Stimulated activated CD4-positive, alpha-beta T cell treated with anti-CD3 and anti-CD28 coated beads, Interleukin-4, amount 100 ng/mL, for 24 hours (primary cell): Measurements from ENCODE around the gene EP300.

Source experiments
- DNase-seq: peaks from one replicate; pipeline ENCODE4 v3.0.0-alpha.2; 2020

Gene EP300

DNA sequence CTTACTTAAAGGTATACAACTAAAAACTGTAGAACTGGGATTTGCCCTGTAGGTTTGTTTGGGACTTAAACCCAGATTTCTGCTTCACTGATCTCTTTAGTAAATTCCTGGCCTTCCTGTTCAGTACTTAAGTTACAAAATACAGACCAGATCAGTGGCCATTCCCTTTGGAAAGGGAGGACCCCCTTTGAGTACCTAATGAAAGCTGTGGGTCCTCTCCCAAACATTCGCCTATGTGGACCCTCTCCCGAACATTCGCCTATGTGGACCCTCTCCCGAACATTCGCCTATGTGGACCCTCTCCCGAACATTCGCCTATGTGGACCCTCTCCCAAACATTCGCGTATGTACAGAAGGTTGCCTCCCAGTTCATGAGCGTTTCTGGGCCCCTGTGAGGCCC lies 123.0 kb downstream of the EP300 start:
- no peak for DNase-seq

DNA sequence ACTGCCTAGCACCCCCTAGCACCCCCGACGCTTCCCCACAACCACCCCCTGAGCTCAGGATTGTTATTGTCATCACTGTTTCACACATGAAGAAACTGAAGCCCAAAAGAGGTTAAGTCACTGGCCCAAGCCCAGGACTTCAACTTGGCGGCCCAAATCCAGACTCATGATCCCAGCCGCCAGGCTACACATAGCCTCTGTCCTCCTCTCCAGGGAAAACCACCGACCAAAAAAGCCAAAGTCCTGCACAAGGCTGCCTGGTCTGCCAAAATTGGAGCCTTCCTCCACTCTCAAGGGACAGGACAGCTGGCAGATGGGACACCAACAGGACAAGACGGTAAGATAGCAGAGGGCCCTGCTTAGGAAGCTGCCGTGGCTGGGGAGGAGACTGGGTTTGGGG lies 123.5 kb downstream of the EP300 start:
- DNase-seq: no peak

DNA sequence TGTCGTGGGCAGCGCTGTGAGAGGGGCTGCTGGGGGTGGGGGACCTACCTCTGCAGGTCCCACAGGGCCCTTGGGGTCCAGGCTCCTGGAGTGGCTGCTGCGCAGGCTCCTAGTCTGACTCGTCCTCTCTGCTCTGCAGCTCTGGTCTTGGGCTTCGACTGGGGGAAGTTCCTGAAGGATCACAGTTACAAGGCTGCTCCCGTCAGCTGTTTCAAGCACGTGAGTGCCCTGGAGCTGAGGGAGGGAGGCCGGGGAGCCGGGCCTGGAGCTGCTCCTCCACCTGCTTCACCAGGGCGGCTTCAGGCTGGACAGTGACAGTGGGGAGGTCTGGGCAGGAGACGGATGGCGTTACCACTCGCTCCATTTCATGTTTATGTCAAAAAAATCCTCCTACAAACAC lies 124.6 kb downstream of the EP300 start:
- no peak for DNase-seq

DNA sequence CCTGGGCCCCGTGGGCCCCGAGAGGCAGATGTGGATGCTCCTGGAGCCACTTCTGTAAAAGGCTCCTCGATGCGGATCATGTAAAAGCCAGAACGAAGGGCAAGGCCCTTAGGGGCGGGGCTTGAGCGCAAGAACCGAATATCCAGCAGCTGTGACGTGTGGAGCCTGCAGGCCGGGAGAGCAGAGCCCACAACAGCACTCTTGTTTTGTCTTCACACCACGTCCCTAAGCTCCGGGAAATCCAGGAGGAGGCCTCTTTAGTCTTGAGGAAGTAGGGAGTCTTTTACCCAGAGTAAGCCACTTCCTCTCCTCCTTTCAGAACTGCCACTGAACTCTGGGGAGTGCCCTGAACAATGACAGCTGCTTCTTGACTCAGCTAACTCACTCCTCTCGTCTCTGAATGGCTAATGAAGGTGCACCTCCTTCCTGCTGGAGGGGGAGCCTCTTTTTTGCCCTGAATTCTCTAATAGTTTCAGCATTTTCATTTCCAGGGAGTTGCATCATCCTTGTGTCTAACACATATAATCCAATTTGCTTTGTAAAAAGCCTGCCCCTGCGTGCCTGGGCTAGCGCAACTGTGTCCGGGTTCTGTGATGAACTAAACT lies 125.3 kb downstream of the EP300 start:
- peak; percentile 36 for DNase-seq

DNA sequence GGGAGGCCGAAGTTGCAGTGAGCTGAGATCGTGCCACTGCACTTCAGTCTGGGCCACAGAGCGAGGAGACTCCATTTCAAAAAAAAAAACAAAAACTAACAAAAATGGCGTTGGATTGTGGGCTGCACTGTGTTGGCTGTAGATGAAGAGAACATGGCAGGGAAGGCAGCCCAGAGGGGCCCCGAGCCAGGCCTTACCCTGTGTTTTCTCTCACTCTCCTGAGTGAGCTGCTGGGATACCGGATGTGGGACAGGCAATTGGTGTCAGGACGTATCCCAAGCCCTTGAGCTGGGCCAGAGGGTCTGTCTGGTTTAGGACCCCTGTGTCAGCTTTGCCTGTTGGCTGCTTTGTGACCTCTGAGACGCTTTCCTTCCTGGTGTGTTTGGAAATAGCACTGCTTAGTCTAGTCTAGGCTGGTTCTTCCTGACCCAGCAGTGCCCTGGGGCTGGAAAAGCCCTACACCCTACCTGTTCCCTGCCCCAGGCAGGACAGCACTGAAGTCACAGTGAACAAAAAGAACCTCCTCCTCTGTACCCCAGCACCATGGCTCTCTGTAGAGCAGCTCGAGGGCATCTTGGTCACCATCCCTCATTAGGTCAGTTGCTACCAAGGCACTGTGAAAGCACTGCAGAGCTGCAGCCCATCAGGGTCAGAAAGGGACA lies 130.6 kb downstream of the EP300 start:
- no peak for DNase-seq

DNA sequence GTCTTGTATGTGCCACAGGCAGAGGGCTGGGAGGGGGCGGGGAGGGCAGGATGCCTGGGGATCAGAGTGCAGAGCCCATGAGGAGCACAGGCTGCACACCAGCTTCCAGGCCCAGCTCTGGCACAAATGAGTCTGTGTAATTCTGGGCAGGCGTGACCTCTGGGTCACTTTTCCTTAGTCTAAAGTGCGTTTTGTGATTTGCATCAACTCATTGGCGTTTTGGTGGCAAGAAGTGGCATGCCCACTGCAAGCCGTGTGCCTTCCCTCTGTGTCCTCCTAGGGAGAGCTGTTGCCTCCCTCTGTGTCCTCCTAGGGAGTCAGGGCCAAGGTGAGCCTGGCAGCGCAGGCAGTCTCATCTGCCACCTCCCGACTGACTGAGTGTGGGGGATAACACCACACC lies 131.1 kb downstream of the EP300 start:
- DNase-seq: no peak

DNA sequence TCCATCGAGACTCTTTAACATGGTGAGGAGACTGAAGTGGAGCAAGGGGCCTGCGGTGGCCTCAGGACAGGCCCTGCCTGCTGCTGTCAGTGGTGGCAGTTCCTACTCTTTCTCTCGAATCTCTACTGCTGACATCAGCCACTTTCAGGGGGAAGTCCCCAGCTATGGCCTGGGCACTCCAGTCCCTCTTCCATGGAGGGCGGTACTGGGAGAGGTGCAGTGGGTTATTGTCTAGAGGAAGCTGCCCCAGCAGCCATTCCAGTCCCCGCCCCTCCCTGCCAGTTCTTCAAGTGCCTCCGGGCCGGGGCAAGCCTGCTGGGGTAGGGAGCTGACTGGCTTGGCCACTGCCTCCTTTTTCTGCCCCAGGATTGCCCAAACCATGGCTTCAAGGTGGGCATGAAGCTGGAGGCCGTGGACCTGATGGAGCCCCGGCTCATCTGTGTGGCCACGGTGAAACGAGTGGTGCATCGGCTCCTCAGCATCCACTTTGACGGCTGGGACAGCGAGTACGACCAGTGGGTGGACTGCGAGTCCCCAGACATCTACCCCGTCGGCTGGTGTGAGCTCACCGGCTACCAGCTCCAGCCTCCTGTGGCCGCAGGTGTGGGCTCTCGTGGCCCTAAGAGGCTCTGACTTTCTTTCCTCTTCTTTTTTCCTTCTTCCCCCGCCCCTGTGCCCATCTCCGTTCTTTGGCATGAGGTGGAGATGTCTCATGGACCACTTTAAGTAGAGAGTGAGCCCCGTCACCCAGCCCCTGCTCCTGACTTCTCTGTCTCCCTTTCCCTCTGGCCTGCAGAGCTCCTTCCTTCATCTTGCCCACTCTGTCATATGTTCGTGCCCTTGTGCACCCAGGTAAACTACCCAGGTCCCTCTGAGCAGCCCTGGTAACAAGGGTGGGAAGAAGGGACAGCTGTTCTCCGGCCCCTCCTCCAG lies 134.6 kb downstream of the EP300 start:
- DNase-seq: no peak

DNA sequence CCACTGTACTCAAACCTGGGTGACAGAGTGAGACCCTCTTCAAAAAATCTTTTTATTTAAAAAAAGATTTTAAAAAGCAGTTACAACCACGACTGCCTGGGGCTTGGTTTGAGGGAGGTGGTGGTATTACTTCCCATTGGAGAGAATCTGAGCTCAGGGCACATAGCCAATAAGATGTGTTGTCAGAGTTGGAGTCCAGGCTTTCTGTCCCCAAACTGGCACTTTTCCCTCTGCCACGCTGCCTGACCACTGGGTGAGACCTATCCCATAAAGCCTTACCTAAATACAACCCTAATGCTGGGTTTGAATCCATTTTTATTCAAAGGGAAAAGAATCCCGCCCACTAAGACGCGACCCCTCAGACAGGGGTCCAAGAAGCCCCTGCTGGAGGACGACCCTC lies 136.8 kb downstream of the EP300 start:
- no peak for DNase-seq
